HG02610 (cell line): ENCODE data around the gene P2RY1.
"Not testable (repeated sequence)": the region's sequence is repeated elsewhere in the genome, so short reads cannot be mapped to it uniquely, and the experiment has no call there.

Source experiments
- ATAC-seq: cut with Tn5 transposase; IDR thresholded peaks from one replicate; pipeline ENCODE4 v1.9.1; 2021; ENCODE audit warnings: mild to moderate bottlenecking, moderate library complexity; ENCODE audit not compliant: unreplicated experiment

P2RY1 gene

DNA sequence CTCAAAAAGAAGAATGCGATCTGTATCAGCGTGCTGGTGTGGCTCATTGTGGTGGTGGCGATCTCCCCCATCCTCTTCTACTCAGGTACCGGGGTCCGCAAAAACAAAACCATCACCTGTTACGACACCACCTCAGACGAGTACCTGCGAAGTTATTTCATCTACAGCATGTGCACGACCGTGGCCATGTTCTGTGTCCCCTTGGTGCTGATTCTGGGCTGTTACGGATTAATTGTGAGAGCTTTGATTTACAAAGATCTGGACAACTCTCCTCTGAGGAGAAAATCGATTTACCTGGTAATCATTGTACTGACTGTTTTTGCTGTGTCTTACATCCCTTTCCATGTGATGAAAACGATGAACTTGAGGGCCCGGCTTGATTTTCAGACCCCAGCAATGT, 1.3 kb downstream of the P2RY1 start:
- no peak for ATAC-seq

- no peak for ATAC-seq
Measured at GRCh38 chr3:152839511-152839910, 4.6 kb downstream of the P2RY1 start.

DNA sequence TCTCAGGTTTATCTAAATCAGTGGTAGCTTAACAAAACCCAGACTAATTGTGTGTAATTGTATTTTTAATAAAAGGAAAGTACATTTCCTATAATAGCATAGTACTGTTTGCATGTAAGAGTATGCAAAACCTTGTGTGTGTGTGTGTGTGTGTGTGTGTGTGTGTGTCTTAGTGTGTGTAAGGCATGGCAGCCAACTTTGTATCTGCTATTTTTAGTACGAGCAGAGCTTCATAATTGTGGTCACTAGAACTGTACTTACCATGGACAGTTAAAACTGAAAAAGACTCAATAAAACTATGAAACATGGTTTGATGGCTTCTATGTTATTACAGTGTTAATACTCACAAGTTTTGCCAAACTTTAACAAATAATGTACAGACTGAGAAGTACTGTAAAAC, 6.2 kb downstream of the P2RY1 start:
- no peak for ATAC-seq

DNA sequence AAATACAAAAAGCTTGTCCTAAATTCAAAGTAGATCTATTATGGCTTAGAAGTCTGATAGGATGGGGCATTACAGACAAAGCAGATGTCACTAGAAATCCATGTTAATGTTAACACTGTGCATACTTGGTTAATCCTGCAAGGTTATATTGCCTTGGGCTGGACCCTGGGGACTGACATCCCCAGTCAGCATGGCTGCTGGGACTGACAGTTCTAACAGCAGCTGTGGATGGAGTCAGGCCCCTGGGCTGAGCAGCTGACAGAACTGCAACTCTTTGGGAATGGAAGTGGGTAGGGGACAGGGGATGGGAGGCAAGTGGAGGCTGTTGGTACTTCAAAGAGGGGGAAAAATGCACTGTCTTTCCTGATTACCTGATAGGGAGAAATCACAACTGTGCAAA, 7.5 kb downstream of the P2RY1 start:
- ATAC-seq, result no peak

DNA sequence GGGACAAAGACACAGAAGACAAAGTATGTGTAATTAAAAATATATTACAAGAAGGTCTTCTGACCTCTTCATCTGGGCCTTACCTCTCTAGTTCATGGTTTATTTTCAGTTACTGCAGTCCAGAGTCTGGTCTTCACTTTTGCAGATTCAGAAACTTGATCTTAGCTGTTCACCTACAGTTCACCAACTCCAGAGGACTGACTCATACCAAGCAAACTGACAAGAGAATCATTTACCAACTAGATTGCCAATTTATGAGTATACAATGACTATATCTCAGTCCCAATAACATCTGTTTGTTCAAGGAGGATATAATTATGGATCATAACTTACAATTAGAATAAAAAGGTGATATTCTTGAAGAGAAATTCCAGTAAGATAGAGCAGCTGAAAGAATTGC, 9.0 kb downstream of the P2RY1 start:
- ATAC-seq, result no peak

- ATAC-seq, result not testable (repeated sequence)
Measured at GRCh38 chr3:152846572-152847202, 11.8 kb downstream of the P2RY1 start.

GRCh38 chr3:152847599-152847998, 12.7 kb downstream of the P2RY1 start:
- ATAC-seq, result not testable (repeated sequence)

DNA sequence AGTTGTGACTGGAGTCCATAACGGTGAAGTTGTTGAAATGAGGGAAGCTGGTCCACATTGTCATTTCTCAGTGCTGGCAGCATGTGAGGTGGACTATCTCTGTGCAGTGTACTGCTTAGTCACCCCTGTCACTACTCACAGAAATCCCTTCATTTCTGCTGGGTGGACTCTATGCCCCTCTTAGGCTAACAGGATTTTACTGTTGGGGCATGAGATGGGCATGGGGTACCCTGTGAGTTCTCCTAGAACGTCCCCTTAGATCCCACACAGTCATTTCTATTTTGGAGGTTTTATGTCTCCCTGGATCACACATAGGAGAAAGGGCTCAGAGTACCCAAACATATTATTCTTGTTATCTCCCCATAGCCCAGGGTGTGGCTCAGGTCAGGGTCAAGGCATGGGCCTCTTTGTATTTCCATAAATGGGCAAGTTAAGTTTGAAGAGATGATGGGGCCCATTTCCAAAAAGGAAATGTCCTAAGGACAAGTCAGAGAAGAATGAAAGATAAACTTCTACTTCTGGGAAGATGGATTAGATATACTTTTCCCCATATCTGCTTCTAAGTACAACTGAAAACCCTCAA, 15.2 kb downstream of the P2RY1 start:
- no peak for ATAC-seq

DNA sequence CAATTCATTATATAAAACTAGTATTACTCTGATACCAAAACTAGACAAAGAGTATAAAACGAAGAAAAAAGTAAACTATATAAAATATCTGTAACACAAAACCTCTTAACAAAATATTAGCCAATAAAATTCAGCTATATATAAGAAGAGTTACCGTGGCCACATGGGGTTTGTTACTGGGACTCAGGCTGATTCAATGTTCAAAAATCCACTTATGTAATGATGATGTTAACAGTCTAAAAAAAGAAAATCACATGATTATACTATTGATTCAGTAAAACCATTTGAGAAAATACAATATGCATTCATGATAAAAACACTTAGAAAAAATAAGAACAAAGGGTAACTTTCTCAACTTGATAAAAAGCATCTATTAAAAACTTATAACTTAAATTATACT, 18.3 kb downstream of the P2RY1 start:
- no peak for ATAC-seq

- ATAC-seq, result no peak
Measured at GRCh38 chr3:152857082-152857481, 22.2 kb downstream of the P2RY1 start.

DNA sequence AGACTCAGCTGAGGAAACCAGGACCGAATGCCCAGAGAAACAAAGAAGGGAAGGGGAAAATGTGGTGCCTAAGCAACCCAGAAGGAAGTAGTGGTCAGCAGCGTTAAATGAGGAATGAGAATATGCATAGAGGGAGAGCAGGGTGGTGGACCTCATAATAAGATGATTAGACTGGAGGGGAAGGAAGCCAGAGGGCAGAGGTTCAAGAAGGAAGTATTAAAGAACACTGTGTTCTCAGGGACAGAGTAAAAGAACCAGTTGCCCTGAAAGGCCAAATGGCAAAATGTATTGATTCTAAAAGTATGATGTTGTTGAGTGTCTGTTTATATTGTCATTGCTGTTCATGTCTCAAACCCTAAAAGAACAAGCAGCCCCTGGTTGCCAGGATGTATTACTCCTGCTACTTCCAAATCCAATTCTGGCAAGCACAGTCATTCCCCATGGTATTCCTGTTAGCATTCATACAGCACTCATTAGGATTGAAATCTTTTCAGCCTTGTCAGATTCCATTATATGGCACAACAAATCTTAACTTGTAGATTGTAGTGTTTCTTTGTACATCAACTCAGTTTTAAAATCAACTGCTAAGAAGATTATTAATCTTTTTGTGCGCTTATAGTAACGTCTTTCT, 23.4 kb downstream of the P2RY1 start:
- no peak for ATAC-seq

DNA sequence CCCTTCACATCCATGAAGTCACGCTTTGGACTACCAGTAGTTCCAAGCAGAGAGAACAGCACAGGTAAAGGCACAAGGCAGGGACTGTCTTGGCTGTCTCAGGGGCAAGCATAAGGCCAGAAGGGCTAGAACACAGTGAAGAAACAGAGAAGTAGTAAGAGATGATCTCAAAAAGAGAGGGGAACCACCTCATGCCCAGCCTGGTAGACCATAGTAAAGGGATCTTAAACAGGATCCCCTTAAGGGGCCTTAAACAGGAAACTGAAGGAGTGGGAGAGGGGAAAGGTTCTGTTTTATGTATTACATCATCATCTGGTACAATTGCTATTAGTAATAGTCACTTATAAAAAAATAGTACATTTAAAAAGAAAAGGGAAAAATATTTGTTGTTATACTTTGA, 25.8 kb downstream of the P2RY1 start:
- ATAC-seq, result no peak

- ATAC-seq, result no peak
Measured at GRCh38 chr3:152865668-152866245, 30.8 kb downstream of the P2RY1 start.

DNA sequence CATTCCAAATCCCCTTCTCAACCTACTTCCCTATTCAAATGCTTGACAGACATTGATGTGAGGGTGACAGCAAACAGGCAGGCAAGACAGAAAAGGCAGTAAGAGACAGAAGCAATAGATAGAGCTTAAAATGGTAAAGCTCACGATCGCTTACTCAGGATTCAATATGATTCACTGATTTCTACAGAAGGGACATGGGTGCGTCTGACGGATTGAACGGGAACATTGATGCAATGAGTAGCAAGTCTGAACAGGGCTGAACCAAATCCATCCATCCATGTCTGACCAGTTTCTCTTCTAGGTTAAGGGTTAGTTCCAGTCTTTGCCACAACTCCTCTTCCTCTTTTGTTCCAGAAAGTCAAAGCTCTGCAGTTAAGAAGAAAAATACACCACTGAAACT, 35.1 kb downstream of the P2RY1 start:
- ATAC-seq, result no peak

DNA sequence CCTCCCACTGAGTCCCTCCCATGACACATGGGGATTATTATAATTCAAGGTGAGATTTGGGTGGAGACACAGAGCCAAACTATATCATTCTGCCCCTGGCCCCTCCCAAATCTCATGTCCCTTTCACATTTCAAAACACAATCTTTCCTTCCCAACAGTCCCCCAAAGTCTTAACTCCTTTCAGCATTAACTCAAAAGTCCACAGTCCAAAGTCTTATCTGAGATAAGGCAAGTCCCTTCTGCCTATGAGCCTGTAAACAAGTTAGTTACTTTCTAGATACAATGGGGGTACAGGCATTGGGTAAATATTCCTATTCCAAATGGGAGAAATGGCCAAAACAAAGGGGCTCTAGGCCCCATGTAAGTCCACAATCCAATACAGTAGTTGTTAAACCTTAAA, 38.4 kb downstream of the P2RY1 start:
- ATAC-seq, result not testable (repeated sequence)

GRCh38 chr3:152874896-152875749, 40.2 kb downstream of the P2RY1 start:
- ATAC-seq, result no peak

DNA sequence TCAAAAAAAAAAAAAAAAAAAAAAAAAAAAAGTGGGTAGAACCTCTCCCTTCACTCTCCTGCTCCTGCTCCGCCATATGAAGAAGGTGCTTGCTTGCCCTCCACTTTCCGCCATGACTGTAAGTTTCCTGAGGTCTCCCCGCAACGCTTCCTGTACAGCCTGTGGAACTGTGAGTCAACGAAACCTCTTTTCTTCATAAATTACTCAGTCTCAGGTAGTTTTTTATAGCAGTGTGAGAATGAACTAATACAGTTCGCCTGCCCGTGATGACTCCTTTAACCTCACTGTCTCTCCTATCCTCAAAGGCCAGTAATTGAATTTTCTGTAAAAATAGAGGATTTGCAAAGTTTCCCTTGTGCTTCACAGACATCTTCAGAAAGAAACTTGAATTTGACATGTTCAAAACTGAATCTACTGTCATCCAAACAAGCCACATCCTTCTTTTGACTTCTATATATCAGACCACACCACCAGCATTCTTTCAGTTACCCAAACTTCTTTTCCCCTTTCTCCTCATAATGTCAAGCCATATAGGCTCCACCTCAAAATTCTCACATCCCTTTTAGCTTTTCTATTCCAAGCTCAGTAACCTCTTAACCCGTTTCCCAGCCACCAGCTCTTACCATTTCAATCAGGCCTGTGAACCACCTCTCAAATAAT, 44.3 kb downstream of the P2RY1 start:
- peak; percentile 59 for ATAC-seq

DNA sequence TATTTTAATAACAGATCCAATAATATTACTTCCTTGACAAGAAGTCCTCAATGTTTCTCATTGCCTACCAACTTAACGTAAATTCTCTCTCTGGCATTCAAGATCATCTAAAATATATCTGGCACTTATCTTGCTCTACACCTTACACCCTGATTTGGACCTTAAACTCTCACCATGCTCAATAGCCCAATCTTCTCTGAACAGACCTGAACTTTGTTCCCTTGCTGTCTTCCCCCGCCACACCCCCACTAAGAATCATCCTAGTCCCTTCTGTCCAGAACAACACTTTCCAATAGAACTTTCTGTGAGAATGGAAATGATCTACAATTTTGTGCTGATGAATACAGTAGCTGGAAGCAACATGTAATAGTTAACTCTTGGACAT, 44.9 kb downstream of the P2RY1 start:
- ATAC-seq, result no peak

DNA sequence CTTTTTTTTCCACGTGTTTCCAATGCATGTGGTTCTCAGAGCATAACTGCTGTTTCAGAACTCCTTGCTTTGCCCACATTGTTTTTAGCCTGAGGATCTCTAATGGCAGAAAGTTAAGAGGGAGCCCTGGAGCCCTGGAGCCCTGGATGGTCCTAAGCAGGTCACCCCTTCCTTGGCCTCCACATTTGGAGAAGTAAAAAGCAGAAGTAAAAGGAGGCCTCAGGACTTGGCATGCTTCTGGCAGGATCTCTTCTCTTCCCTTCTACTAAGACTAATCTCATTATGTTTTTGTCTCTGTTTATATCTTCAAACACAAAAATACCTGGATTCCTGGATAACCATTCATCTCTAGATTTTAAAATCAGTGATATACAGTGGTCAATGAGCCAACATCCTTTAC, 50.1 kb downstream of the P2RY1 start:
- ATAC-seq, result no peak
